H4 (cell line): ENCODE results near the gene ACTN2. TPM values are rescaled to one million over a fixed set of nuclear protein-coding genes. Genes with fewer than 3 reads are reported as not detected.
"Not testable (repeated sequence)": the region's sequence is repeated elsewhere in the genome, so short reads cannot be mapped to it uniquely, and the experiment has no call there.

Experiments used
- DNase-seq: peaks from one replicate; pipeline ENCODE4 v3.0.0-alpha.2; 2015; ENCODE audit warnings: low spot score
- total RNA-seq: library from RNA; depleted of rRNA; stranded (reverse); fragments of >200 nt; shearing (Covaris generic); gene quantifications from 2 replicates; pipeline ENCODE4 v1.2.3, GENCODE V29; 2014; rRNA removed

The ACTN2 gene
- total RNA-seq: 1.4 TPM in 1 of 2 replicates, not detected in the other

- no peak for DNase-seq
Measured at GRCh38 chr1:236685917-236686814, at the start of gene ACTN2. Gene ACTN2, plus strand, starts transcription at chr1:236686499. Its CDS starts 175 bp downstream, at chr1:236686674.

DNA sequence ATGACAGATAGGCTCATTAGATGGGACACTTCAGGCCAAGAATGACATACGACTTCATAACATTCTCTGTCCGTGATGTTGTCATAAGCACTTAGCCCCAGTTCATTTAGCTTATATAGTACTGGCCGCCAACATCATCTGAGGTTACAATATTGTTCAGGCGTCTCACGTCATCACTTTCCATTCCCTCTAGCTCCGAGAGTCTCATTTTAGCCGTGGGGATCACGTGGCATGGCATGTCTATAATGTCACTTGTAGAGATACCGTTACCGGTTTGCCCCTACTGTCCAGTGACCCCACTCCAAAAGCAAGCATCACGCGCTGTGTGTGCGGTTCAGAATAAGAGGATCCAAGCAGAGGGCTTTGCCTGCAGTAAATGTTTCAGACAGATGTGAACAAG lies 47.4 kb upstream of the ACTN2 start:
- DNase-seq: no peak

DNA sequence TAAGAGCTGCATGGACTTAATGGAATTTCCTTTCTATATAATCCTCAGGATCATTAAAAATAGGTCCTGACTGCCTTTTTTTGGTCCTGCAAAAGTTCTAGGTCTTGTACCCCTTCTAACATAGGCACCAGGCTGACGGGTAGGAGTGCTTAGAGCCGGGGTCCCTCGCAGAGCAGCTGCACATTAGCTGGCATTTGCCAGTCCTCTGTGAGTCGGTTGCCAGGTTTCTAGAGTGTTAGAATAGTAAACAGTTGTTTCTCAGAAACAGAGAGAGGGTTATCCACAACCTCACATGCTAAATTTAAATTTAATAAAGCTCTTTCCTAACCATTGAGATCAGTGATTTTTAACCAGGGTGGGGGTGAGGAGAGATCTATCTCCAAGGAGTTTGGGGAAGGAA lies 46.6 kb upstream of the ACTN2 start:
- DNase-seq: no peak

DNA sequence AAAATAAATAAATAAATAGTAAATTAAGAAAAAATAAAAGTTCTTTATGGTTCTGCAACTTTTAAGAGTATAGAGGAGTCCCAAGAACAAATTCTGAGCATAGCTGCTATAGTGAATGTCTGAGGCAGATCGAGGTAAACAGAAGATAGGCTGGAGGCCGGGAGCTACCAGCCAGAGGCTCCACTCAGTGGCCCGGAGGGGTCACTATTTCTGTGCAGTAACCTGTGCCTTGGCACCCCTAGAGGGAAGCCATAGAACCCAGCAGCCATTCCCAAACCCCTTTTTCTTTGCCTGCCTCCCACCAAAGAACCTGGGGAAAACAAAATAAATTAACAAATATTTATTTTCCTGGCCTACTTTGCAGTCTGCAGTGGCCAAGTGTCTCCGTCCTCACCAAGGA lies 43.5 kb upstream of the ACTN2 start:
- DNase-seq: no peak

DNA sequence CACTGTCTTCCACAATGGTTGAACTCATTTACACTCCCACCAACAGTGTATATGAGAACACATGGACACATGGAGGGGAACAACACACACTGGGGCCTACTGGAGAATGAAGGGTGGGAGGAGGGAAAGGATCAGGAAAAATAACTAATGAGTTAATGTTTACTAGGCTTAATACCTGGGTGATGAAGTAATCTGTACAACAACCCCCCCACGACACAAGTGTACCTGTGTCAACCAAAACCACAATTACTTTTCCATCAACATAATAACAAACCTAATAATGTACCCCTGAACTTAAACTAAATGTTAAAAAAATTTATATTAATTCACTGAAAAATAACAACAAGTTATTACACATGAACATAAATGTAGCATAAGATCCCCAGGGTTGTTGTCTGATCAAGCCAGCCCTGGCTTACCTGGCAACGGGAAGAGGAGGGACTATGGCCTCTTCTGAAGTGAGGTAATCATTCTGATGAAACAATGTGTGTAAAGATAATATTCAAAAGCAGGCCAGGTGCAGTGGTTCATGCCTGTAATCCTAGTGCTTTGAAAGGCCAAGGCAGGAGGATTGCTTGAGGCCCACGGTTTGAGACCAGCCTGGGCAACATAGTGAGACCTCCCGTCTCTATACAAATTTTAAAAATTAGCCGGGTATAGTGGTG lies 41.2 kb upstream of the ACTN2 start:
- DNase-seq: no peak

DNA sequence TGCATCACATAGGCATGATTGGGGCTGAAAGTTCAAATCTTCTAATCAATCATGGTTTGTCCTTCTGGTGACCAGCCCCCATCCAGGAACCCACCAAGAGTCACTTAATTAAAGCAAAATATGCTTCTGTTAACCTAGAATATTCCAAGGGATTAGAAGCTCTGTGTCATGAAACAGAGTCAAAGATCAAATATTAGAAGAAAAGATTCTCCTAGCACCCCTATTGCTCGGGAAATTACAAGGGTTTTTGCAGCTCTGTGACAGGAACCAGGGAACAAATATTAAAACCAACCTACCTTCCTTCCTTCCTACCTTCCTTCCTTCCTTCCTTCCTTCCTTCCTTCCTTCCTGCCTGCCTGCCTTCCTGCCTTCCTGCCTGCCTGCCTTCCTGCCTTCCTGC lies 31.8 kb upstream of the ACTN2 start:
- no peak for DNase-seq

DNA sequence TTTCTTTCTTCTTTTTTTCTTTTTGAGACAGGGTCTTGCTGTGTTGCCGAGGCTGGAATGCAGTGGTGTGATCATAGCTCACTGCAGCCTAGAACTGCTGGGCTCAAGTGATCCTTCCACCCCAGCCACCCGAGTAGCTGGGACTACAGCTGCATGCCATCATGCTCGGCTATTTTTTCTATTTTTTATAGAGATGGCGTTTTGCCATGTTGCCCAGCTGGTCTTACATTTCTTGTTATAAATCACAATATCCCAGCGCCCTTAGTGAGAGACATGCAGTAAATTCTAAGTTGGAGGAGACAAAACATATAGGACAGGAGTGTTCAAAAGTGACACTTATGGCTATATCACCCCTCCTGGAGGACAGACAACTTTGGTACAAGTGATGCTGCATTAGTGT lies 31.3 kb upstream of the ACTN2 start:
- no peak for DNase-seq

DNA sequence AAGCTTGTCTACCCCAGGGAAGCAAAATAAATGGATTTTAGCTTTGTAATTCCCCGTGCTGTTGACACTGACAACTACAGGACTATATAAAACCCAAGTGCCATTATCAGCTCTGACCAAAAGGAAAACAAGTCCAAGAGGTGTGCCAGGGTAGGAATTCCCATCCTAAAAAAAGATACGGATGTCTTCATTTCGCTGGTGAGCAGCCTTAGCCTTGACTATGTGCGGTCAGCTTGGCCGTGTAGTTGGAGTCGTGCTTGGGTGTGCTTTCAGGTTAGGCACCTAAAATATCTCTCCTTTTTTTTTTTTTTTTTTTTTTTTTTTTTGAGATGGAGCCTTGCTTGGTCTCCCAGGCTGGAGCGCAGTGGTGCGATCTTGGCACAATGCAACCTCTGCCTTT lies 28.9 kb upstream of the ACTN2 start:
- no peak for DNase-seq

DNA sequence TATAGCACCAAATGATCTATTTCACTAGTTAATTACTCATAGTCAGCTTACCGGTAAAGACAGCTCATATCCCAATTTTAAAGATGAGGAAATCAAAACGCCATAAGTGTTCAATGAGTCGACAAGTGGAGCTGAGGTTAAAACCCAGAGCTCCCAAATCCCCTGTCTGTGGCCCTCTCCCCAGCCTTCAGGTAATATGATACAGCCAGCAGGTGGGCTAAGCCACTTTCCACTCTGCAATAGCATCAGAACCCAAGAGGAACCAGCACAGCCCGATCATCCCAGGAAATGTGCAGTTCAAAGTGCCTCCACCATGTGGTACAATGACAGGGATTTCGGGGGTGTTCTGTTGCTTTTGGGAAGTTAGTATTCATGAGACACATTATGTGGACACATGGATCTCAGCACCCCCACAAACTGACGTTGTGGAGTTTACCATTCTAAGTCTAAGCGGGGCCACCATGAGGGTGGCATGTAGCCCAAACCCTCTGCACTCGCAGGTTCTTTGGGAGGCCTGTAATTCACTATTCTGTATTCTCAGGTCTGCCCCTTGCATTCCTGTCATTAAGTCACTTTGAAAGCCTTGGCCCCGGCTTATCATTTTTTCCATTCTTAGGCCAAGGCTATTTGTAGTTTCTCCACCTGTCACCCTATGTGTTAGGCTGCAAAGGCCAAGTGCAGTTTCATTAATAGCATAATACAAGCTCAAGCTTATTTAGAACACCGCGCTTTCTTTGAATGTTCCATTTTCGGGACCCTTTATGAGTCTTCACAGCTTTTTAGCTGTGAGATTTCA lies 26.3 kb upstream of the ACTN2 start:
- DNase-seq: no peak

DNA sequence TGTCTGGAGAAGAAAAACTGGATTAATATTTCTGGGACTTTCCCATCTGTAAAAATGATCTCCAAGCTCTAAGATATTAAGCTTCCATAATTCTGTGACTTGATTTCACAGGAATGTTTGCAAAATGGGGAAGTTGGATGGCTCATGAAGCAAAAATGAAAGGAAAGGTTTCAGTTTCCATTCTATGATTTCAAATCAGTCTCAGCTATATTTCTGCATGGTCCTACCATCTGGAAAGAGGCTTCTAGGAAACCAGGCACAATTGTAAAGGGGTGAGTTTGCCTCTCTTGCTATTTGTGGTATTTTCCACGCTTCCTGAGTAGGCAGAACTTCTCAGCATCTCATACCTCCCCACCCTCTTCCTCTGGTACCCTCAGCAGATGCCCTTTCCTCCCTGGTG lies 22.4 kb upstream of the ACTN2 start:
- no peak for DNase-seq

GRCh38 chr1:236668909-236669308 lies 17.4 kb upstream of the ACTN2 start:
- not testable (repeated sequence) for DNase-seq

DNA sequence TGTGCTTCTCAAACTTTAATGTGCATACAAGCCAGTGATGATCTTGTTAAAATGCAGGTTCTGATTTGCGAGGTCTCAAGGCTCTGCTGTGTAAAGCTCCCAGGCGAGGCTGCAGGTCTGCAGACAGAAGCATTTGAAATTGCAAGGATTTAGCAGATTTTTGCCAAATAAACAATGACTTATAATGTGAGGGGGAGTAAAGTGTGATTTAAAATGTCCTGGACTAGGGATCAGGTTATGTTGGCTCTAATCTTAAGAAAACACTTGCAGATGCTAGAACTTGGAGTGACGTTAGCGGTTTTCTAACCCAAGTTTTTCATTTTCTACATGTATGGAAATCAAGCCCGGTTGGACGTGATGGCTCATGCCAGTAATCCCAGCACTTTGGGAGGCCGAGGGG lies 16.2 kb upstream of the ACTN2 start:
- DNase-seq: no peak

GRCh38 chr1:236673289-236673919 lies 12.9 kb upstream of the ACTN2 start:
- no peak for DNase-seq

- DNase-seq: no peak
Measured at GRCh38 chr1:236677641-236678235, 8.6 kb upstream of the ACTN2 start.

DNA sequence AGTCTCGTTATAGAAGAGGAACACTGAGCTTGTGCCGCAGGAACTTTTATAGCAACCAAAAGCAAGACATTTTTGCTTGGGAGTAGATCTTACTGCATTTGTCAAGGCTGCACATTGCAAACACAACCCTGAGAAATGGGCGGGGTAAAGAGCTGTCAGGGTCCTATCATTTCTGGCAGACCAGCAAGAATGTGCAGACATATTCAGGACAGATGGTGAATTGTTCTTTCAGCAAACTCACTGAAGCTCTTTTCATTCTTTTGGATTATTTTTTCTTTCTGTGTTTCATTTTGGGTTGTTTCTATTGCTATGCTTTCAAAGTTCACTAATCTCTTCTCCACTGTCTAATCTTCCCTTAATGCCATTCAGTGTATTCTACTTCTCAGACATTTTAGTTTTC lies 5.1 kb upstream of the ACTN2 start:
- DNase-seq: no peak

DNA sequence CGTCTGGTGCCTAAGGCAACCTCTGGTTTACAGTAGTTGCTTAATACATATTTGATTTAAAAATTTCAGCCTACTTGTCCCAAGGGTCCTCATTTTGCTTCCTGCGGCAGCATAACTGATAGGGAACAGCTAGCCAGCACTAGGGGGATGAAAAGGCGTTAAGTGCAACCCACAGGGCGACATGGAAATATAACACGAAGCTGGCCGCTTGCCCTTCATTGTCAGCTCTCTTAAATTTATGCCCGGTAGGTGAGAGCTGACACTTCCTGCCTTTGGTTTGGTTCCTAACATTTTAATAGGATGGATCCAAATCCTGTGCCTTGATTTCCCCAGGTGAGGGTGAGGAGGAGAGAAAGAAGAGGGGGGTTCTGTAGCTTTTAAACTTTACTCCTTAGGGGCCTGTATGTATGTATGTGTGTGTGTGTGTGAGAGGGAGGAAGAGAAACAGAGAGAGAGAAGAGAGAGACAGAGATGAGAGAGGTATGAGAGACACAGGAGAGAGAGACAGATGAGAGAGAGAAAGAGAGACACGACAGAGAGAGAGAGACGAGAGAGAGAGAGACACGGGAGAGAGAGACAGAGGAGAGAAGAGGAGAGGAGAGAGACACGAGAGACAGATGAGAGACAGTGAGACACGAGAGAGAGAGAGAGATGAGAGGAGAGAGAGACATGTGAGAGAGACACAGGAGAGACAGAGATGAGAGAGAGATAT lies 938 bp upstream of the ACTN2 start:
- DNase-seq: no peak

- DNase-seq: no peak
Measured at GRCh38 chr1:236686815-236687160, 489 bp downstream of the ACTN2 start.

GRCh38 chr1:236687273-236687672 lies 974 bp downstream of the ACTN2 start:
- no peak for DNase-seq

DNA sequence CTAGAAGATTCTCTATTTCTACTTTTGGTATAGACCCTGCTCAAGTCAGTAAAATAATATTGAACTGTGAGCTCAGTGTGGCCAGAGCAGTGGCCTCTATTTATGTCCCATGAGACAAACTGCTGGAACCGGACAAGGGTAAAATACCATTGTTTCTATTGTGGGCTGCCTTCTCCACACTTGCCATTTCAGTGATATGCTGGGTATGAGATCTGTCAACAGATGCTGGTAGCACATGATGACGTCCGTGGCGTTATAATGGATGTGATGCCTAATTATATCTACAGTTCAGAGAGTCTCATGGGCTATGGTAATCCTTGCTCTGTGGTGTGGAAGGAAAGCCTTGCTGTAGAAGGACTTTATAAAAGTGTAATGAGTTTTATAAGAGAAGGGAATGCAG lies 2.4 kb downstream of the ACTN2 start:
- no peak for DNase-seq

DNA sequence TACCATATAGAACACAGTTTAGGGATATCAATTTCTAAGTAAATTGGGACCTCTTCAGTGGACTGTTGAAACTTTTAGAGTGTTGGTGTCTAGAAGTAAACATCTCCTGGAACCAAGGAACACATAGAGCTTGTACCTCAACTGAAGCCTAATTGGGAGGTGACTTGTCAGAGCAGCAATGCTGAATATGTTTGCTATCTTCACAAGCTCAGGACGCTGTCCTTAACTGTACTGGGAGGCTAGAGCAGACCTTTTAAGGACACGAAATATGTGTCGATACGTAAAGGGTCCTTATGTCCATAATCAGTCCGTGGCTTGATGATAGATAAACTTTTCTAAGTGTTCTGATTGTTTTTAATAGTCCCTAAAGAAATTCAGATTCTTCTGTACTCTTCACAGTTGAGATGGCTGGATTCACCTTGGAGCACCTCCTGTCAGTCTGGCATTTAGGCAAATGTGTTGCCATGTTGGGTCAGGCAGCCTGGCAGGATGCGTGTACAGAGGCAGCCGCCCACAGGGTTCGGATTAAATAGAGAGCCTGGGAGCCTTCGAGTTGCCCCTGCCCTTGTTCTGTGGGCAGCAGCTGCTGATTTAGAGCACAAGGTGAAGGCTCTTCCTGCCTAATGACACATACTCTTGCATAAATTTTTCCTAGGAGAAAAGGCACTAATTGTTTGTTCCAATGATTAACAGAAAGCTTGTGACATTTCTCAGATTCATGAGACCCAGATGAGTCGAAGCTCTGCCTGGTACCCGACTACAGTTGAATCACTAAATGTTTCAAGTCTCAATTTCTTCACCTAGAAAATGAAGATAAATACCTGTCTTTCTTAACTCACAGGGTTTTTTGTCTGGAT lies 3.6 kb downstream of the ACTN2 start:
- DNase-seq: no peak
